ENCODE measurements around the gene TGOLN2.
"Not testable (repeated sequence)": the region's sequence is repeated elsewhere in the genome, so short reads cannot be mapped to it uniquely, and the experiment has no call there.

Gene TGOLN2

DNA sequence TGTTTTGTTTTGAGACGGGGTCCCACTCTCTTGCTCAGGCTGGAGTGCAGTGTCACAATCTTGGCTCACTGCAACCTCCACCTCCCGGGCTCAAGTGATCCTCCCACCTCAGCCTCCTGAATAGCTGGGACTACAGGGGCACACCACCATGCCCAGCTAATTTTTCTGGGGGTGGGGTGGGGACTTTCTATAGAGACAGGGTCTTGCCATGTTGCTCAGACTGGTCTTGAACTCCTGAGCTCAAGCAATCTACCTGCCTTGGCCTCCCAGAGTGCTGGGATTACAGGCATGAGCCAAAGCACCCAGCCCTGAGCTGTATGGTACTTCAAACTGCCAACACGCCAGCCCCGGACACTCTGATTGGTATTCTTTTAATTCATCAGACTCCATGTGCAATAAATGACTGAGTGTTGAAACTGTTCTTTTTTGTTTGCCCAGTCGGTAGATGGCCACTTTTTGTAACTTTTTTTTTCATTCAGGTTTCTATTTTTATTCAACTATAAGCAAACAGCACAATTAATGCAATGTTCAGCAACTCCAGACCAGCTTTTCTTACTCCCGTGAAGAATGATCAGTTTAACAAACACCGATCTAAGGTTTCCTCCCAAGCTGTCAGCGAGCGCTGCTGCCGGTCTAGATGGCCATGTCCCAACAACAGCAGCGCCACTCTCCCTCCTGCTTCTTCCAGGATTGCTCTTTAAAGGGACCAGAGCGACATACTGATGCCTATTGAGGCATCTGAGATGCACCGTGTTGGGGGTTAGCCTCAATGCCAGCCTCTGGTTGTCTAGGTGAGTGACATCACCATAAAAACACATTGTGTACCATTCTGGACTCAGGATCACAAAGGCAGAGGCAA lies 12.5 kb upstream of the TGOLN2 start:
- no peak for DNase-seq (ENCODE audit: low spot score)

DNA sequence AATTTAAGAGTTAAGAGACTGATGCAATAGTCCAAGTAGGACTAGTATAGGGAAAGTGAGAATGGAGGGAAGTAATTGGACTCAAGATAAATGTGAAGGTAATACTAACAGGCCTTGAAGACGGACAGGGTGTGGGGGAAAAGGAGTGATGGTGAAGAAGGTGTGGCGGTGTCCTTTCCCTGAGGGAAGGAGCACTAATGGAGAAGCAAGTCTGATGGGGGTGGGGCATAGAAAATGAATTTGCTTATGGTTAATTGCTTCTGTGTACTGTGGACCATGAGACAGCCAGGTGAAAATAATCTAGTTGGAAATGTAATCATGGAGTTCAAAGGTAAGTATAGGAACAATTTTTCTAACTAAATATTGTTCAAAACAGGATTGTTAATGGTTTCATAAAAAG lies 7.1 kb upstream of the TGOLN2 start:
- DNase-seq (ENCODE audit: low spot score) = no peak

DNA sequence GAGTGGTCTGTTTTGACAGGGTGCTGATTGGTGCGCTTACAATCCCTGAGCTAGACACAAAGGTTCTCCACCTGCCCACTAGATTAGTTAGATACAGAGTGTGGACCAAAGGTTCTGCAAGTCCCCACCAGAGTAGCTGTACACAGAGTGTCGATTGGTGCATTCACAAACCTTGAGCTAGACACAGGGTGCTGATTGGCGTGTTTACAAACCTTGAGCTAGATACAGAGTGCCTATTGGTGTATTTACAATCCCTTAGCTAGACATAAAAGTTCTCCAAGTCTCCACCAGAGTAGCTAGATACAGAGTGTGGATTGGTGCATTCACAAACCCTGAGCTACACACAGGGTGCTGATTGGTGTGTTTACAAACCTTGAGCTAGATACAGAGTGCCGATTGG lies 6.1 kb upstream of the TGOLN2 start:
- not testable (repeated sequence) for DNase-seq (ENCODE audit: low spot score)

DNA sequence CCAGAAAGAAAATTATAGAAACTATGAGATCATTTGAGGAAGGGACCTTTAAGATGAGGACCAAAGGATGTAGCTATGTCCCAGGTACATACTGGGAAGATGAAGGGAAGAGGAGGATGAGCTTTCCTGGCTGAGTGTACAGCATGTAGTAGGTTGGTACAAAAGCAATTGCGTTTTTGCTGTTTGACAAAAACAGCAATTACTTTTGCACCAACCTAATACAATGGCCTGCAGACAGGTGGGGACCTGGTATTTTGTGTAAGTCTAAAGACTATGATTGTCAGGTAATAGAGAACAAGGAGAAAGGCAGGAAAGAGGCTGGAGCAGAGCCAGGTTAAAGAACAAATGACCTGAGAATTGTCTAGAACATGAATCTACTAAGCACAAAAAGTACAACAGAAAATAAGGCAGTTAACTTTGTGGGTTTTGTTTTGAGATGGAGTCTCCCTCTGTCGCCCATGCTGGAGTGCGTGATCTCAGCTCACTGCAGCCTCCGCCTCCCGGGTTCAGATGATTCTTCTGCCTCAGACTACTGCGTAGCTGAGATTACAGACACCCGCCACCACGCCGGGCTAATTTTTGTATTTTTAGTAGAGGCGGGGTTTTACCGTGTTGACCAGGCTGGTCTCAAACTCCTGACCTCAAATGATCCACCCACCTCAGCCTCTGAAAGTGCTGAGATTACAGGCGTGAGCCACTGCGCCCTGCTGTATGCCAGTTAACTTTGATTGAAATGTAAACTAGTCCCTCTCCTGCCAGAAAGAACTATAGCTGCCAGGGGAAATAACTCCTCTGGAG lies 3.2 kb upstream of the TGOLN2 start:
- DNase-seq (ENCODE audit: low spot score) = peak; percentile 58

DNA sequence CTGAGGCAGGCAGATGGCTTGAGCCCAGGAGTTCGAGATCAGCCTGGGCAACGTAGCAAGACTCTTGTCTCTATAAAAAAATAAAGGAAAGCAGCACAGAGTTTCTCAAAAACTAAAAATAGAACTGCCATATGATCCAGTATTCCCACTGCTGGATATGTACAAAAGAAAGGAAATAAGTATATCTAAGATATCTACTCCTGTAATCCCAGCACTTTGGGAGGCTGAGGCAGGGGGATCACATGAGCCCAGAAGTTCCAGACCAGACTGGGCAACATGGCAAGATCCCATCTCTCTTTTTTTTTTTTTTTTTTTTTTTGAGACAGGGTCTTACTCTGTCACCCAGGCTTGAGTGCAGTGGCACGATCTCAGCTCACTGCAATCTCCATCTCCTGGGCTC lies 1.9 kb upstream of the TGOLN2 start:
- DNase-seq (ENCODE audit: low spot score) = not testable (repeated sequence)

DNA sequence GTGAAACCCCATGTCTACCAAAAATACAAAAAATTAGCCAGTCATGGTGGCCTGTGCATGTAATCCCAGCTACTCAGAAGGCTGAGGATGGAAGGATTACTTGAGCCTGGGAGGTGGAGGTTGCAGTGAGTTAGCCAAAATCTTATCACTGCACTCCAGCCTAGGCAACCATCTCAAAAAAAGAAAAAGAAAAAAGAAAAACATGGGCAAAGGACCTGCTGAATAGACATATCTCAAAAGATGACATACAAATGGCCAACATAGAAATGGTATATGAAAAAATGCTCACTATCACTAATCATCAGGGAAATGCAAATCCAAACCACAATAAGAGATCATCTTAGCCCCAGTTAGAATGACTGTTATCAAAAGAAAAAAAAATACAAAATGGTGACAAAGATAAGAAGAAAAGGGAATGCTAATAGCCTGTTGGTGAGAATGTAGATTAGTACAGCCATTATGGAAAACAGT lies 1.4 kb upstream of the TGOLN2 start:
- no peak for DNase-seq (ENCODE audit: low spot score)

DNA sequence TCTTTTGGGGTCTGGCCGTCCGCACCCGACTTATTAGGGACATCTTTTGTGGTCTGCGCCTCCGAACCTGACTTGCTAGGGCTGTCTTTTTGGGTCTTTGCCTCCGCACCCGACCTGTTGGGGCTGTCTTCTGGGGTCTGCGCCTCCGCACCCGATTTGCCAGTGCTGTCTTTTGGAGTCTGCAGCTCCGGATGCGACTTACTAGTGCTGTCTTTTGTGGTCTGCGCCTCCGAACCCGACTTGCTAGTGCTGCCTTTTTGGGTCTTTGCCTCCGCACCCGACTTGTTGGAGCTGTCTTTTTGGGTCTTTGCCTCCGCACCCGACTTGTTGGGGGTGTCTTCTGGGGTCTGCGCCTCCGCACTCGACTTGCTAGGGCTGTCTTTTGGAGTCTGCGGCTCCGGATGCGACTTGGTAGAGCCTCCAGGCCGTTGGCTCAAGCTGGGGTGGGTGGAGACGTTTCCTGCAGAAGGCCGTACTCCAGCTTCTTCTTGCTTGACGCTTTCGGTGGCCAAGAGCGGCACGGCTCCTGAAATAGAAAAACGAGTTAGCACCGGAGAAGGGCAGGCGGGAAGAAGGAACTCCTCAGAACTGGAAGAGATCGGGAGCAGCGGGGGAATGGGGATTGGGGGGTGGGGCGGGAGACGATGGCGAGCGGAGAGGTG lies 498 bp downstream of the TGOLN2 start:
- DNase-seq (ENCODE audit: low spot score) = peak; percentile 62

DNA sequence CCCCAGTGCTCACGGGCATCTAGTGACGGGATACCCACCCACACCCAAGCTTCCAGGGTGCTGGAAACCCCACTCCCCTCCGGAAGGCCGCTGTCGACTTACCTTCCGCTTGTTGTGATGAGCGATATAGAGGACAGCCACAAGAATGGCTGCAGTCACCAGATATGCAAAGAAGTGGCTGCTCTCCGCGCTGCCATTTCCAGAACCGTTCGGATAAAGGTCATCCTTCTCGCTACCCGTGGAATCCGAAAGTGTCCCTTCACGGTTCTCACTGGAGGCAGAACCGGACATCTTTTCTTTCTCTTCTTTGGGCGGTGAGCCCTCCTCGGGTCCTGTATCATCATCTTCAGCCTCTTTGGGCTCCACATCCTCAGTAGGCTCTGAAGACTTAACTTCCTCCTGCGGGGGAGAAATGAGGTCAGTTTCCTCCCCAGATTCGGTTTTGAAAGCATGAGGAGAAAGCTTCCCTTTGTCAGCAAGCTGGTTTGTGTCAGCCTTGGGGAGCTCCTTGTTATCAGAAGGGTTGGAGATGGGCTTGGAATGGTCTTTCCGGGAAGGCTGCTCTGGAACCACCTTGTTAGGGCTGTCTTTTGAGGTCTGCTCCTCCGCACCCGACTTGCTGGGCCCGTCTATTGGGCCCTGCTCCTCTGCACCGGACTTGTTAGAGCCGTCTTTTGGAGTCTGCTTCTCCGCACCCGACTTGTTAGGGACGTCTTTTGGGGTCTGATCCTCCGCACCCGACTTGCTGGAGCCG lies 1.2 kb downstream of the TGOLN2 start:
- peak; percentile 78 for DNase-seq (ENCODE audit: low spot score)

DNA sequence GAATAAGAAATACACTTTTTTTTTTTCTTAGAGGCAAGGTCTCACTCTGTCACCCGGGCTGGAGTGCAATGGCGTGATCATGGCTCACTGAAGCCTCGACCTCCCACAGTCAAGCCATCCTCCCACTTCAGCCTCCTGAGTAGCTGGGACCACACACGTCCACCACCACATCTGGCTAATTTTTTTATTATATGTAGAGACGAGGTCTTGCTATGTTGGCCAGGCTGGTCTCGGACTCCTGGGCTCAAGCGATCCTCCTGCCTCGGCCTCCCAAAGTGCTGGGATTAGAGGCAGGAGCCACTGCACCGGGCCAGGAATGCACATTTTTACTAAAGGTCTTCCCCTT lies 2.4 kb downstream of the TGOLN2 start:
- DNase-seq (ENCODE audit: low spot score) = no peak

DNA sequence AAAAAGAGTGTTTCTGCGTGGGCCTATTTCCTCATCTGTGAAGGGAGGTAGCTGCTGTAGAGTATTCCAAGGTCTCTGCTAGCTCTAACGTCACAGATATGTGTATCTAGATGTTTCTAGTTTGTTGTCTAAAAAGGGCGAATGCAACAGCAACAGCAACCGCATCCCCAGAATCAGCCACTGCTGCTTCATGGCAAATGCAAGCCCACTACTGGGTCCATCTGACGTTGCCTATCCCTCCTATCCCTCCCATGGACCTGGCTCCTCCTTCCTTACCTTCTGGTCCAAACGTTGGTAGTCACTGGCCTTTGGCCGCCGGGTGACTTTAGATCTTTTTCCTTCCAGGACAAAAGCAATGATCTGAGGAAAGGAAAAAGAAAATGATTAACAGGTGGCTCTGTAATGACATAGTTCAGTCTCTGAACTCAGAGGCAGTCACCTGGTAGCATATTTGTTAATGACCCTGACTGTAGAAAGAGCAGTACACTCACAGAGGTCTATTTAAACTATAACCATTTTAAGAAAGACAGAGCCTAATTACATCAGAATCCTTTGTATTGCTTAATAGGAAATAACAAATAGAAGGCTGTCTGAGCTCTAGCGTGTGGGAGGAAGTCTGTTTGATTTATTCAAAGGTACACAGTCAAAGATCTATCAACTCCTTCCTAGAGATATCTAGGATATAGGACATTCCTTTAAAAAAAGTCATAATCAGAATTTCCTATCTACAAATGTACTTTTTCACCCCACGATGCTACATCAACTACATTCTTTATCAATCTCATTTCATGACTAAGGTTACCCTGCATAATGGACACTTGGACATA lies 2.9 kb downstream of the TGOLN2 start:
- no peak for DNase-seq (ENCODE audit: low spot score)

DNA sequence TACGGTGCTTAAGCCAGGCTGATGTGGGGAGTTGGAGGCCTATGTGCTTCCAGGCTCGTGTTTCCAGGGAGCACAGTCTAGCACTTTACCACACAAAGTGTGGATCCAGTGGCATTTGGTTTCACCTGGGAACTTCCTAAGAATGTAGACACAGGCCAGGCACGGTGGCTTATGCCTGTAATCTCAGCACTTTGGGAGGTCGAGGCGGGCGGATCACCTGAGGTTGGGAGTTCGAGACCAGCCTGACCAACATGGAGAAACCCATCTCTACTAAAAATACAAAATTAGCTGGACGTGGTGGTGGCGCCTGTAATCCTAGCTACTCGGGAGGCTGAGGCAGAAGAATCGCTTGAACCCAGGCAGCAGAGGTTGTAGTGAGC lies 3.8 kb downstream of the TGOLN2 start:
- DNase-seq (ENCODE audit: low spot score) = not testable (repeated sequence)

DNA sequence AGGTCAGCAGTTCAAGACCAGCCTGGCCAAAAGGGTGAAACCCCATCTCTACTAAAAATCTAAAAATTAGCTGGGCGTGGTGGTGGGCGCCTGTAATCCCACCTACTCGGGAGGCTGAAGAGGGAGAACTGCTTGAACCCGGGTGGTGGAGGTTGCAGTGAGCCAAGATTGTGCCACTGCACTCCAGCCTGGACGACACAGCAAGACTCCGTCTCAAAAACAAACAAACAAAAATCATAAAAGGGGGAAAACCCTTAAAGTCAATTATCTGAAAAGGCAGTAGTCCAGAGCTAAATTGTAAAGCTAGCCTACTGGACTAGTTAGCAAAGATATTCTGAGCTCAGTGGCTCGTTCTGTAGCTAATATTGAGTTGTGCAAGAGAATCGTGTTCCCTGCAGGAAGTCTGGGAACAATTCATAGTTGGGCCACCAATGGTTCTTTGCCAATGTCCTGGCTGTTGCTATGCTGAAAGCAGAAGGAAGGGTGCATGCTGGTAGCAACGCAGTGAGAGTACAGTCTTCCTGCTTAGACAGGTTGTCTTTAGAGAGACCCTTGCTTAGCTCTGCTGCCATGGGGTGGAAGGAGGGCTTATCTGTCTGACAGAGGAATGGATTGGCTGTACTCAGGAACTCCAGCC lies 4.3 kb downstream of the TGOLN2 start:
- no peak for DNase-seq (ENCODE audit: low spot score)

DNA sequence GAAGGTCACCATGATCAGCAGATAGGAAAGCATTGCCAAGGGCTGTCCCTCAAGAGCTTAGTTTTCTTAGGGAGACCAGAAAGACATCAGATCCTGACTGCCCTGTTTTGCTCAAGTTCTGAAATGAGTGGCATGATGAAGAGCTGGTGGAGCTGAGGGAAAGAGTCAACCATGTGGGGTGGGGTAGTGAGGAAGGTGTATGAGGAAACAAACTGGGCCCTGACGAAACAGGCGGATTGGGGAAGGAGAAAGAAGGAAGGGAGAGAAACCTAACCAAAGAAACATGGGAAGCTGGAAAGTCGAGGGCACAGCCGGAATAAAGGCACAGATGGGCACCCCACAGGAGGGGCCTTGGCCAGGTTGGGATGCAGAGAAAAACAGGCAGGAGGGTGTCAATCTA lies 8.0 kb downstream of the TGOLN2 start:
- DNase-seq (ENCODE audit: low spot score) = no peak

DNA sequence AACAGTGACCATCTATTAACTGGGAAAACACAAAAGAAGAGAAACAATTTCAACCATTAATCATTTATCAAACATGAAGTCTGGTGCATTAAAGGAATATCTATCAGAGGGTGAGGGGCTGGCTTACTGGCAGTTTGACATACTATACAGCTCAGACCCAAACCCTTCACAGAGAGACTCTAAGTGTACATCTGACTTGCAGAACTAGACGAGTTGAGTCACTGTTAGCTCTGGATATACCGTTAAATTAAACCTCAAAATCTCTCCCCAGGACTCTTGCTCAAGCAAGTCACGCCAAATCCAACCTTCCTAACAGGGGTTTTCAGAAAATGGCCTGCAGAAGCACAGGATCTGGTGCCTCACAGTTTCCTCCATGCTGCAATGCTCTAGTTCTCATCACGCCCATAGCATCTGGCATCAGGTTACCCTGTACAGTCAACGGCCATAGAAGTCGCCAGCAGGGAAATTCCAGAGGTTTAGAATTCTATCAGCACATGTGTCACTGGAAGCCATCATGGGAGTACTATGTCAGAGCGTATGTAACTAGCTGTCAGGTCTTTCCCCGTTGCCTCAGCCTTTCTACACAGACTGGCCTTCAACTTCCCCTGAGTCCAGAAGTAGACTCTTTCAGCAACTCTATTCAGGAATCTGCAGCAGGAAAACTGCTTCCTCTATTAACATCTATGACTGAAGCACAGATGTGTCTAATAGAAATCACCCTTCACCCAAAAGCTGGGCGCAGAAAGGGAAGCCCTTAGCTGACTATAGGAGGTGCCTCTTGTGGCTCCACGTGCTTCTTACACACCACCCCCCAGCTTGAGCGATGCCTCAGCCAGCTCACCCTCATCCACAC lies 9.3 kb downstream of the TGOLN2 start:
- DNase-seq (ENCODE audit: low spot score) = no peak

DNA sequence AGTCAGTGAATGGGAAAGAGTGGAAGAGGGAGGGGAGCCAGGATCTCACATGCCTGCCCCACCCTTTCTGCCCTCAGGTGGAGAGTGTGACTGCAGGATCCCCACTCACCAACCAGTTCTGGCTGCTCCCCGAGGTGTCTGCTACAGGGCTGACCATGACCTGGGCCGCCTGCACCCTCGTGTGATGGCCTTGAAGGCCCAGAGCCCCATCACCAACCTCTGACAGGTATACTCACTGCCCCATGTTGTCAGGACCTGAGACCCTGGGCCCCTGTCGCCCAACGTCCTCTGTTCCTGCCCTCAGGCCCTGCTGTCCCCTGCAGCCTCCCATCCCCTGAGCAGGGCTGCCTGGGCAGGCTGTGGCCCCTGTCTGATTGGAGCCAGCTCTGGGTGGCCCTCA lies 11.9 kb downstream of the TGOLN2 start:
- not testable (repeated sequence) for DNase-seq (ENCODE audit: low spot score)

DNA sequence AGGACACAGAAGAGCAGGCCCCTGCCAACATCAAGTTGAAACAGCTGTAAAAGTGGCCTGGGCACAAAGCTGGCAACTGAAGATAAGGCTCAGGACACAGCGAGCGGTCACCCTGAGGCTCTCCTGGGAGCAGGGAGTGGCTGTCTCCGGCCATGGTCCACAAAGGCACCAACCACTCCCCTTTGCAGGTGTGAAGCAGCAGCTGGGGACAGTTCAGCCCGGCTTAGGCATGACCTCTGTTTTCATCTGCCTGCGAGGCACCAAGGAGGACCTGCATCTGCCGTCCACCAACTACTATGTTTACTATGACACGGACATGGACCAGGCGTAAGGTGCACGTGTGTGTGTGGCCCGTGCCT lies 12.9 kb downstream of the TGOLN2 start:
- DNase-seq (ENCODE audit: low spot score) = no peak

DNA sequence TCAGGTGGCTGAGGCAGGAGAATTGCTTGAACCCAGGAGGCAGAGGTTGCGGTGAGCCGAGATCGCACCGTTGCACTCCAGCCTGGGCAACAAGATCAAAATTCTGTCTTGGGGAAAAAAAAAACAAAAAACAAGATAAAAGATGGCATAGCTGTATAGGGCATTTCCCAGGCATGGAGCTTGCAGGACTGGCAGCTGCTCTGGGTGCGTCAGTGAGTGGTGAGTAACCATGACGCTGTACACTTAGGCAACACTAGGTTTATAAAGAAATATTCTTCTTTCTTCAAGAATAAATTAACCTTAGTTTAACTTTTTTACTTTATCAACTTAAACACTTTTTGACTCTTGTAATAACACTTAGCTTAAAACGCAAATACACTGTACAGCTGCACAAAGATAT lies 15.4 kb downstream of the TGOLN2 start:
- no peak for DNase-seq (ENCODE audit: low spot score)

DNA sequence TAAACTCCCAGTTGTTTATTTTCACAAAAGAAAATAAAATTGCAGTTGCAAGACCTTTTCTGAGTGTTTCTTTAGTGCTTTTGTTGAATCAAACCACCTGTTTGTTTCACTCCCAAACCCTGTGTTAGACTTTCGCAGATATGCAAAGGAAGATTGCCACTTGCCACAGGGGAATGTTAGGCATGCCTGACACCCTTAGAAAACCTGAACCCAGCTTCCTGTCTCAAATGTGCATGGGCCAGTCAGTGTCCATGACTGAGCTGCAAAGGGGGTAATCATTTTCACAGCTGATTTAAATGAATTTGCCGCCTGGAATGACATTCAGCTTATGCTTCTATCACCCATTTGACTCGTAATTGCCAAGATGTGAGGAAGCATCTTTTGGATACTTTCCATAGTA lies 17.5 kb downstream of the TGOLN2 start:
- DNase-seq (ENCODE audit: low spot score) = no peak

DNA sequence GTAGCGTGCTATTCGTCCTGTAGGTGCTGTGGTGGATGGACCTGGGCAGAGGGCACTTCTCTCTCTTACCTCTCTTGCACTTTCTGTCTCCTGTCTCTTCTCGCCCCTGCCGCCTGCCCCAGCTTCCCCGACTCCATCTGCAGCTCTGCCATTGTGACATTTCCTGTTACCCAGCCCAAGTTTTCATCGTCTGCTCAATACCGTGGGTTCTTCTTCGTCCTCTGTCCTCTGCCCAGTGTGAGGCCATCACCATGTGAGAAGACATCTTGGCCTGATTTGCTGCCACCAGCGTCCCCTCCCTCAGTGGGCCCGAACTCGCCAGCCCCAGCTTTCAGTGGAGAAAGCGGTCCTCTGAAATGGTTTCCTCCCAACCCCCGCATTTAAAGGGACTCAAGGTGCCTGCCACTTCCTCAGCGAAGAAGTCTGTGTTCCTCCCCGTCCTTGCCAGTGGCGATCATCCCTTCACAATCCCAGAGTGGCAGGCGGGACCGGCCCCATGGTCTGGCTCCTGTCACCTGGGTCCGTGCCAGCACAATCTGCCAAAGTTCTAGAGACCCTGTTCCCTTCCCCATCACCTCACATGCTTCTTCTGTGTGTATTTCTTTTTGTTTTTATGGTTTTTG lies 18.0 kb downstream of the TGOLN2 start:
- DNase-seq (ENCODE audit: low spot score) = no peak

Data from activated CD4-positive, alpha-beta T cell treated with anti-CD3 and anti-CD28 coated beads, Interleukin-2, Interleukin-4, amounts not matched to agents 100 ng/mL and 50 ng/mL, durations not matched to agents 16 hours and 8 hours (primary cell).